ENCODE data around the gene CACUL1.

DNA sequence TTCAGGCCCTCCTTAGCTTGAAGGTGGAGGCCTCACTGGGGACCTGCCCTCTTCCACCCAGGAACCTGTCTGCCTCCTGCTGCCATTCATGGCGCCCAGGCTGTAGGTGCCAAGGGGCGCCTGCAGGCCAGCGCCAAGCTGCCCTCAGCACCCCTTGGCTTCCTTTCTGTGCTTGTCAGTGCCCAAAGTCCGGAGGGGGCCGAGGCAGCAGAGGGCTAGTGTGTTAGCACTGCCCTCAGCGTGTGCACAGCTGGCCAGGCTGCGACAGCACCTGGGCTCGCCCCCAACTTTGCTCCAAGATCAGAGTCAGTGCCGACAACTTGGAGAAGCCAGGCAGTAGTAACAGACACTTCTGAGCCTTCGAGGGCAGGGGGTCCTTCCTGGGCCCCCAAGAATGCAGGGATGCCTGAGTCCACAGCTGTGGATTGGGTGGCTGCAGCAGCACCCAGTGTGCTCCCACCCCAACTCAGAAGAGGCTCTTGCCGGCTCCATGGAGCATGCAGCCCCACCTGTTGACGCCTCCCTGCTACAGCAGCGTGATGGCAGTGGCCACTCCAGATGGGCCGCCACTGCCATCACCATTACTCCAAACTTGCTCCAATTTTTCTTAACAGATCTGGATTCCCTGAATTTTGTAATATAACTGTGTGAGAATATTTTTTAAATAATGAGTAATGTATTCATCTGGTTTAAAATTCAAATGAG, 41.7 kb downstream of the CACUL1 start:
- TF ChIP-seq, protein P1, sequence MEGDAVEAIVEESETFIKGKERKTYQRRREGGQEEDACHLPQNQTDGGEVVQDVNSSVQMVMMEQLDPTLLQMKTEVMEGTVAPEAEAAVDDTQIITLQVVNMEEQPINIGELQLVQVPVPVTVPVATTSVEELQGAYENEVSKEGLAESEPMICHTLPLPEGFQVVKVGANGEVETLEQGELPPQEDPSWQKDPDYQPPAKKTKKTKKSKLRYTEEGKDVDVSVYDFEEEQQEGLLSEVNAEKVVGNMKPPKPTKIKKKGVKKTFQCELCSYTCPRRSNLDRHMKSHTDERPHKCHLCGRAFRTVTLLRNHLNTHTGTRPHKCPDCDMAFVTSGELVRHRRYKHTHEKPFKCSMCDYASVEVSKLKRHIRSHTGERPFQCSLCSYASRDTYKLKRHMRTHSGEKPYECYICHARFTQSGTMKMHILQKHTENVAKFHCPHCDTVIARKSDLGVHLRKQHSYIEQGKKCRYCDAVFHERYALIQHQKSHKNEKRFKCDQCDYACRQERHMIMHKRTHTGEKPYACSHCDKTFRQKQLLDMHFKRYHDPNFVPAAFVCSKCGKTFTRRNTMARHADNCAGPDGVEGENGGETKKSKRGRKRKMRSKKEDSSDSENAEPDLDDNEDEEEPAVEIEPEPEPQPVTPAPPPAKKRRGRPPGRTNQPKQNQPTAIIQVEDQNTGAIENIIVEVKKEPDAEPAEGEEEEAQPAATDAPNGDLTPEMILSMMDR (IDR thresholded peaks at IDR 0.05; ENCODE audit: poor library complexity), result no peak
- no peak for TF ChIP-seq EZH2 (IDR thresholded peaks at IDR 0.05; ENCODE audit: borderline replicate concordance)
- TF ChIP-seq EZH2phosphoT487 (IDR thresholded peaks at IDR 0.05; ENCODE audit: low read depth, severe bottlenecking, unreplicated experiment), result no peak

Measured in hepatocyte (in vitro differentiated cells).